Stimulated activated effector memory CD8-positive, alpha-beta T cell treated with anti-CD3 and anti-CD28 coated beads, Interleukin-12 subunit alpha, Interleukin-12 subunit beta, amount 100 ng/mL, for 72 hours (primary cell): ENCODE measurements around the gene VAT1L.

Source experiments
- ATAC-seq: fragments of 150-1000 bp; cut with Tn5 transposase; 2 replicates; pipeline ENCODE4 v1.10.0; 2021
- DNase-seq, 2 donors: peaks; one replicate each; pipeline ENCODE4 v3.0.0; 2021 to 2022; ENCODE audit warnings: low spot score in 2 of 2
- H3K27ac Mint-ChIP-seq: one replicate; pipeline ENCODE4 v1.8.0; 2022; ENCODE audit warnings: mild to moderate bottlenecking, mixed read lengths
- H3K36me3 Mint-ChIP-seq: one replicate; pipeline ENCODE4 v1.8.0; 2022; ENCODE audit warnings: mild to moderate bottlenecking, mixed read lengths
- H3K4me1 Mint-ChIP-seq: one replicate; pipeline ENCODE4 v1.8.0; 2022; ENCODE audit warnings: mixed read lengths
- H3K4me3 Mint-ChIP-seq: one replicate; pipeline ENCODE4 v1.8.0; 2022; ENCODE audit warnings: mild to moderate bottlenecking, mixed read lengths
- H3K9me3 Mint-ChIP-seq: one replicate; pipeline ENCODE4 v1.8.0; 2022; ENCODE audit warnings: mixed read lengths

VAT1L gene

DNA sequence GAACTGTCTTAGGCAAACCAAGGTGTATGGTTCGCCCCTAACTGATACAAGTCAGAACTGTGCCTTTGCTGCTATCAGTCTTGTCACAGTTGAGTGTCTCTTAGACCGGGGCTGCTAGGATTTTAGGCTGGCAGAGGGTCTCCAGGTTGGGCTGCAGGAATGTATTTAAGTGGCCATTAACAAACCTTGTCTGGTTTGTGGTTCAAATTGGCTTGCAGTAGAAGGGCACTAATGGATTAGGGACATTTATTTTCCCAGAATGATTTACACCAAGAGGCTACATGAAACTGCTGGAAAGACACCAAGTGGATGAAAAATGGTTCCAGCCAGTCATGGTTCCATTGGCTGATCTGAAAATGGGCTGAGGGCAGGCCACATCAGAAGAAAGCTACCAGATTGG lies 5.1 kb downstream of the VAT1L start:
- H3K36me3 Mint-ChIP-seq, result no peaks in the 10 kb centered on the region
- no peak overlapping the region for H3K27ac Mint-ChIP-seq

DNA sequence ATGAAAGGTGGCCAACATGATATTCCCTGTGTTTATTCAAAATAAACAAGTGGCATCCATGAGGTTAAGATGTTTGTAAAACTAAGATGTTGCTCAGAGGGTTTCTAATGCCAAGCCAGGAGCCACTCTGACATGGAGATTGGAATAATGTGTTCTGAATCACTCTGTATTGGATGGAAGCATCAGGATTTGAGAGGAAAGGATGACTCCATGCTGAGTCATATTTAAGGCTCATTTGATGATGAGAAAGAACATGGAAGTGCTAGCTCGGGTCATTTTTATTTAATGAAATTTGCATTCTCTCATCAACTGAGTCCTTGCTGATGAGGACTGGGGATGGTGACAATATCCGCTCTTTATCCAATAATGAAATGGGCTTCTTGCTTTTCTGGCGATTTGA lies 6.2 kb downstream of the VAT1L start:
- Mint-ChIP-seq H3K4me1 (no peaks in the 10 kb centered on the region), H3K27ac (no peak overlapping the region), H3K4me3 (no peak overlapping the region), H3K36me3 (no peaks in the 10 kb centered on the region), H3K9me3 (no peaks in the 10 kb centered on the region)
- ATAC-seq (no peak), DNase-seq (no peak)

More for the DNA sequence above, 5.1 kb downstream of the VAT1L start:
- Mint-ChIP-seq H3K4me3 (no peak overlapping the region), H3K4me1 (peaks cover 1% of the 10 kb centered on the region), H3K9me3 (no peaks in the 10 kb centered on the region)
- ATAC-seq (no peak), DNase-seq (no peak)

GRCh38 chr16:77801817-77802216 lies 13.5 kb downstream of the VAT1L start:
- ATAC-seq, result no peak

DNA sequence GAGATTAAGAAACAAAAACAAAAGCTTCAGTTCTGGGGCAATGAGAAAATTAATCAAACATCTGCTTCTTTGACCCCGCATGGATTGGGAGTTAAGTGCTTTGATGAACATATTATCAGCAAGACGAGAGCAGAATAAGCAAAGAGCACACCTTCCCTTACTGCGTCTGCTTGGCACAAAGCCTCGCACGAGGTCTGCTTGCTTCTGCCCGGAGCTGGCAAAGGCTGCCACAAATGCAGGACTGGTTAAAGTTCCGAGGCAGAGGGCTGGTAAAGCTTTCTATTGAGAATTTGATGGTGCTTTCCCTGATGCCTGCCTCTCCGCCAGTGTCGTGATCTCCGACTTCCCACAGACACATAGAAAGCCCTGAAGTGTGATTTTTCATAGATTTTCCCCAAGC lies 17.0 kb downstream of the VAT1L start:
- Mint-ChIP-seq H3K27ac (no peak overlapping the region), H3K9me3 (no peaks in the 10 kb centered on the region), H3K4me1 (no peaks in the 10 kb centered on the region), H3K4me3 (no peak overlapping the region), H3K36me3 (no peaks in the 10 kb centered on the region)
- no peak for DNase-seq
- no peak for ATAC-seq

More at GRCh38 chr16:77801817-77802216, 13.5 kb downstream of the VAT1L start:
- no peak overlapping the region for H3K4me3 Mint-ChIP-seq
- H3K27ac Mint-ChIP-seq, result no peak overlapping the region
- DNase-seq, result no peak
- no peaks in the 10 kb centered on the region for H3K9me3 Mint-ChIP-seq
- no peaks in the 10 kb centered on the region for H3K36me3 Mint-ChIP-seq
- no peaks in the 10 kb centered on the region for H3K4me1 Mint-ChIP-seq

- Mint-ChIP-seq H3K4me1 (no peaks in the 10 kb centered on the region), H3K9me3 (no peaks in the 10 kb centered on the region), H3K4me3 (no peak overlapping the region), H3K27ac (no peak overlapping the region), H3K36me3 (no peaks in the 10 kb centered on the region)
- DNase-seq, result no peak
- ATAC-seq, result no peak
These were observed 18.7 kb downstream of the VAT1L start for GRCh38 chr16:77807021-77807420.

DNA sequence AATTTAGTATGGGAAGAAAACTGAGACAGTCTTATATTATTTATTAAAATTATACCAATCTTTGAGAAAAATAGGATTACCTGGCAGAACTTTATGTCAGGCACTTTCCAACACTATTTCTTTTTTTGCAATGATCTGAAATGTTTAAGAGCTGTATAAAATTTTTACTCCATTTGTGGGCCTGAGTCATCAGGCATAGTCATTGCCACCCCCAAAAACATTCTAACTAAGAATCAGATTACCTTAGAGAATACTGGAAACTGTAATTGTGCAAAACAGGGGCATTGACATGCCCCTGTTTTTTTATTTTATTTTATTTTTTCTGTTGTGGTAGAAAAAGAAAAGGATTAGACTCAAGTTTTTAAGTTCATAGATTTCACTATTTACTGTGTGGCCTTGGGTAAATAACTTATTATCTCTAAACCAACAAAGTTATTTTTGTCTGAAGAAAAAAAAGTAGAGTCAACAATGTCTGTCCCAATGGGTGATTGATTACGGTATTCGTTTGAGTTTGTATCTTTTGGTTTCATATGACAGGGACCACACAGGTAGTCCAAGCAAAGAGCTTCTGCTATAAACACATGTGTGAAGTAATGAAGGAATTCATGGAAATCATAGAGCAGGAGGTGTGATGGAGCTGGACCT lies 24.6 kb downstream of the VAT1L start:
- Mint-ChIP-seq H3K4me3 (no peak overlapping the region), H3K36me3 (no peaks in the 10 kb centered on the region), H3K4me1 (no peaks in the 10 kb centered on the region), H3K9me3 (no peaks in the 10 kb centered on the region), H3K27ac (no peak overlapping the region)
- ATAC-seq (no peak), DNase-seq (no peak)

DNA sequence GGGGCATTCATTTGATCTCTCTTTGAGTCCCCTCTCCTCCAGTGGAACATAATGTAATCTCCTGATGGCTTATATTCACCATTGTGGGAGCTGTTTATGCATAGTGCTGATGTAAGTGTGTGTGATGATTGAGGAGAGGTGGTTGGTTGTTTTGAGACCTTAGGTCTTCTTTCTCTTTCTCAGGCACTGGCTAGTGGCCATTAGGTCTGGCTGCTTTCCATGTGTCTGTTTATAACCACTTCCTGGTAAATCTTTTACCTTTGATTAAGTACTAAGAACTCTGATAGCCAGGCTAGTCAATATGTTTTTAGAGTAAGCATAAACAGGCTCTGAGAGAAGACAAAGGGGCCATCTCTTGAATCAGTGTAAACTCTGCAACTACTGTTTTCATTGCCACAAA lies 27.9 kb downstream of the VAT1L start:
- H3K27ac Mint-ChIP-seq, result no peak overlapping the region
- no peaks in the 10 kb centered on the region for H3K9me3 Mint-ChIP-seq
- no peak overlapping the region for H3K4me3 Mint-ChIP-seq
- H3K36me3 Mint-ChIP-seq, result no peaks in the 10 kb centered on the region
- no peak for ATAC-seq
- H3K4me1 Mint-ChIP-seq, result no peaks in the 10 kb centered on the region
- DNase-seq, result no peak

- Mint-ChIP-seq H3K4me1 (no peaks in the 10 kb centered on the region), H3K4me3 (no peak overlapping the region), H3K9me3 (no peaks in the 10 kb centered on the region), H3K27ac (no peak overlapping the region), H3K36me3 (no peaks in the 10 kb centered on the region)
- ATAC-seq, result no peak
- DNase-seq, result no peak
These were observed 32.0 kb downstream of the VAT1L start for GRCh38 chr16:77820340-77820739.

DNA sequence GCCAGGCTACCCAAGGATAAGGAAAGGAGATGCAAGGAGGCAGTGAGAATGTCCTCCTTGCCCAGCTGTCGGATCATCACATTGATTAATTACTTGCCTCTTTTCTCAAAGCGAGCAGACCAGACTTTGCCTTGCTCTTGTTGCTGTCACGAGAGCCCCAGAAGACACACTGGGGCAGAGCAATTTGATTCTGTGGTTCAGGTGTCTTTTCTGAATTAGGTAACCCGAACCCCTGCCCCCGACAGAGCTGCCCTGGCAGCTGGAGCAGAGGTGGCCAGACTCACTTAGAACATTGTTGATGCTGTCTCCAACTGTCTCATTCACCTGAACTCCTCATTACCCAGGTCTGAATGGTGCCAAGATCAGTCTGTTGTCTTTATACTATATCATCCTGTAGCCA lies 34.3 kb downstream of the VAT1L start:
- no peak for ATAC-seq
- Mint-ChIP-seq H3K9me3 (no peaks in the 10 kb centered on the region), H3K4me3 (no peak overlapping the region), H3K36me3 (no peaks in the 10 kb centered on the region), H3K4me1 (no peaks in the 10 kb centered on the region), H3K27ac (no peak overlapping the region)
- DNase-seq, result no peak

- Mint-ChIP-seq H3K36me3 (no peaks in the 10 kb centered on the region), H3K9me3 (no peaks in the 10 kb centered on the region), H3K4me1 (no peaks in the 10 kb centered on the region), H3K27ac (no peak overlapping the region), H3K4me3 (no peak overlapping the region)
- no peak for DNase-seq
- no peak for ATAC-seq
These were observed 34.7 kb downstream of the VAT1L start for GRCh38 chr16:77823067-77823466.

GRCh38 chr16:77825196-77825595 lies 36.8 kb downstream of the VAT1L start:
- Mint-ChIP-seq H3K36me3 (no peaks in the 10 kb centered on the region), H3K27ac (no peak overlapping the region), H3K9me3 (no peaks in the 10 kb centered on the region), H3K4me3 (no peak overlapping the region), H3K4me1 (no peaks in the 10 kb centered on the region)
- no peak for DNase-seq
- ATAC-seq, result no peak

DNA sequence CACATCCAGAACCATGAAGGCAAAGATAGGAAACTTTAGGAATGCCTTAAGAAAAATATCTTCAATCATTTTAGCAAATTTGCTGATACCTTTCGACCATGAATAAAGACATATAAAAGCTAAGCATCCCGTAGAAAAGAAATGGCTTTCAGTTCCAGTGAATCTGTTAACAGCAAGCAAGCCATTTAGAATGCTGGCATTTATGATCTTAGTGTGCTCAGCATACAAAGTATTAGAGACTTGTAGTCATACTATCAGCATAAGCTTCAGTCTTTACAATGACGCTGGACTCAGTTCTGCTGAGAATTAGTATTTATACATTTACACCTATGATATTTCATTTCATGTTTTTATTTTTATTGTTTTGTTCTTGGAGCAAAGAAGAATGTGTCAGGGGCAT lies 38.7 kb downstream of the VAT1L start:
- Mint-ChIP-seq H3K27ac (no peak overlapping the region), H3K4me3 (no peak overlapping the region), H3K9me3 (no peaks in the 10 kb centered on the region), H3K36me3 (no peaks in the 10 kb centered on the region), H3K4me1 (no peaks in the 10 kb centered on the region)
- no peak for ATAC-seq
- DNase-seq, result no peak

- no peaks in the 10 kb centered on the region for H3K9me3 Mint-ChIP-seq
- ATAC-seq, result no peak
- no peaks in the 10 kb centered on the region for H3K4me1 Mint-ChIP-seq
- no peaks in the 10 kb centered on the region for H3K36me3 Mint-ChIP-seq
- DNase-seq, result no peak
- H3K4me3 Mint-ChIP-seq, result no peak overlapping the region
- no peak overlapping the region for H3K27ac Mint-ChIP-seq
These were observed 45.7 kb downstream of the VAT1L start for GRCh38 chr16:77833921-77834634.

DNA sequence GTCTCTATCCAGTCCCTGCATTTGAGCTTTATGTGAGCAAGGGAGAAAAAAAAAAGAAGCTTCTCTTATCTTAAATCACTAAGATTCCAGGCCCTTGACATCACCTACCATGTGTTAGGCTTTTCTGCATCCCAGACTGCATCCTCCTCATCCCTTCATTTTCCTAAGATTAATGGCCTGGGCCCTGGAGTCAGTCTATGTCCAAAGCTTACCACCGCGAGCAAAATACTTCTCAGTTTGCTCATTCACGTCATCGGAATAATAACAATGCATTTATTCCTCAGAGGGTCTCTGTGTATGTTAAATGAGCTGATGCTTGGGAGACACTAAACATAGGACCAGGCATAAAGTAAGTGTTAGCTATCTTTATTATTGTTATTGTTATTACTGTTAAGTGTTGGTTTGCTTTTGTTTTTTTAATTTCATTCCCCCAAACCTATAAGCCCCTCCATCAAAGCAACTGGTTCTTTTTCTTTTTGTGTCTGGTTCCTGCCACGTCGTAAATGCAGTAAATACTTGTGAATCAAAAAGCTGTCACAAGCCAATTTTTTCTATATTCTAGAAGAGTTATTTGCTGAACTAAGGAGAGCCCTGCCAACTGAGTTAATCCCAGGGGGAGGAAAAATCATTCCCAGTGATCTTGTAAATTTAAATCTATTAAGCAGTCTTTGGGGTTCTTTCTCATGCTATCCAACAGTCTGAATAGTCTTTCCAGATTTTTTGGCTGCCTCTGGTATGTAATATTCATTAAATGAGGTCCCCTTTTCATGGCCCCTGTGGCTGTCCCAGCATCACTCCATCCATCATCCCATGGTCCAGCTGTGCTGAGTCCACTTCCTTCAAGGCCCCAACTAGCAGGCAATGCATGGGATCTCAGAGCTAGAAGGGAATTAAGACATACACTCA lies 46.5 kb downstream of the VAT1L start:
- ATAC-seq (no peak), DNase-seq (no peak)
- Mint-ChIP-seq H3K4me3 (no peak overlapping the region), H3K9me3 (no peaks in the 10 kb centered on the region), H3K36me3 (no peaks in the 10 kb centered on the region), H3K4me1 (no peaks in the 10 kb centered on the region), H3K27ac (no peak overlapping the region)

DNA sequence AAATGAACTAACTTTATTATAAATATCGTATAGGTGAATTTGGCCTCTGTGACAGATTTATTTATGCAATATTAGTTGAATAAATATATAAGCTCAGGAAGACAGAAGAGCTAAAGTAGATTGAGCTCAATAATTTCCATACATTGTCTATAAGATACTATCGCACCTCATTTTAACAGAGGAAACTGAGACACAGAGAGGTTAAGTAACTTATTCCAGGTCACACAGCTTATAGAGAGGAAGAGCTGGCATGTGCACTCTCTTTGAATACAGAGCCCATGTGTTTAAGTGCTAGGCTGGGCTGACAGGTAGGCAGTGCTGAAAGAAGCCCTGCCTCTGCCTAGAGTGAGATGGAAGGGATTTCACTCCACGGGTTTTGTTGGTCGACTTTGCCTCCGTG lies 48.4 kb downstream of the VAT1L start:
- no peak overlapping the region for H3K27ac Mint-ChIP-seq

More for the DNA sequence above, 48.4 kb downstream of the VAT1L start:
- ATAC-seq, result no peak
- H3K36me3 Mint-ChIP-seq, result no peaks in the 10 kb centered on the region
- no peak overlapping the region for H3K4me3 Mint-ChIP-seq
- no peaks in the 10 kb centered on the region for H3K4me1 Mint-ChIP-seq
- no peaks in the 10 kb centered on the region for H3K9me3 Mint-ChIP-seq
- no peak for DNase-seq
